Measurements from ENCODE around the gene BRD3. TPM values are rescaled to one million over a fixed set of nuclear protein-coding genes. Genes with fewer than 3 reads are reported as not detected.

BRD3 gene
- total and polyA plus RNA-seq, 2 of the 8 experiments (the other 6 are each of a cell fraction or from before 2014, with no cell fraction given): 31.0 to 82.7 TPM

- no peak overlapping the region for H3K18ac ChIP-seq (ENCODE audit: extremely low read depth, low read length)
- H3K56ac ChIP-seq (replicated peaks; ENCODE audit: insufficient read length, low read depth, low read length): no peak overlapping the region
- H2BK12ac ChIP-seq (ENCODE audit: low read depth, low read length): no peak overlapping the region
- H2AK5ac ChIP-seq (ENCODE audit: low read depth, low read length): no peak overlapping the region
- no peak overlapping the region for H4K5ac ChIP-seq (ENCODE audit: insufficient read length, low read depth, low read length)
- no peak overlapping the region for H3K4me2 ChIP-seq (ENCODE audit: insufficient read depth in 1 of 2, low read depth in 2 of 2, low read length in 2 of 2)
- 0 out of 4 replicates have a peak, but pooled peaks cover 2% of the 10 kb centered on the region in 2 experiments for H3K9me3 ChIP-seq (ENCODE audit: insufficient read depth in 2 of 2, low read depth in 1 of 2, low read length in 1 of 2)
- H3K79me1 ChIP-seq (ENCODE audit: low read depth, low read length): no peaks in the 10 kb centered on the region
- no peak overlapping the region for H2BK5ac ChIP-seq (ENCODE audit: low read depth, low read length)
- POLR2A ChIA-PET (ENCODE audit: partially characterized antibody): no interaction called here
- no peaks in the 10 kb centered on the region for H3K79me2 ChIP-seq (ENCODE audit: control insufficient read depth in 1 of 2, insufficient read depth in 2 of 2, low read length in 2 of 2)
- H3K4me1 ChIP-seq (replicated peaks in 1 of 4; ENCODE audit: control insufficient read depth in 3 of 4, insufficient read depth in 4 of 4, low read length in 3 of 4): no peaks in the 10 kb centered on the region
- no peak overlapping the region for H2BK20ac ChIP-seq (ENCODE audit: low read length)
- CTCF ChIA-PET (ENCODE audit: partially characterized antibody): interaction anchor here (0.6 to 5.6 kb wide), 7 partner anchors 10 to 435 kb away, joined by 3 to 36 read pairs (median 5); no protein-coding TSS in a partner anchor
- peaks cover 5% of the 10 kb centered on the region; the same call in 1 of the 2 replicates for H3K23me2 ChIP-seq (ENCODE audit: low read depth, low read length)
- no peak overlapping the region for H3K27ac ChIP-seq (ENCODE audit: low read depth, low read length)
- no peak overlapping the region for H2AFZ ChIP-seq (ENCODE audit: low read length)
- H4K8ac ChIP-seq (ENCODE audit: extremely low read depth, insufficient read depth, low read length): no peak overlapping the region
- H3K27me3 ChIP-seq (replicated peaks in 1 of 4; ENCODE audit: control insufficient read depth in 3 of 4, extremely low read depth in 1 of 4, insufficient read depth in 3 of 4, low read length in 3 of 4): peaks cover 0 to 2% (median 0%) of the 10 kb centered on the region in 4 experiments; a peak in 1 of 7 replicates
- H4K91ac ChIP-seq (replicated peaks; ENCODE audit: insufficient read length, low read length): no peak overlapping the region
- H2BK120ac ChIP-seq (replicated peaks; ENCODE audit: low read depth, low read length): no peak overlapping the region
- WGBS, 2 experiments (ENCODE audit: extremely low coverage in 1 of 2, insufficient coverage in 1 of 2, insufficient read length in 1 of 2, insufficient replicate concordance in 2 of 2, low coverage in 1 of 2, low lambda C conversion rate in 2 of 2, missing lambda C conversion rate in 1 of 2): 84% methylated on average over 8 of the region's 8 CpGs; no CpG with 5 or more reads in 1 of the 2 experiments
- no peaks in the 10 kb centered on the region for H3K36me3 ChIP-seq (ENCODE audit: control insufficient read depth in 2 of 4, insufficient read depth in 4 of 4, low read length in 3 of 4)
- H2BK15ac ChIP-seq (ENCODE audit: low read length): no peak overlapping the region
- no peak overlapping the region for H3K14ac ChIP-seq (ENCODE audit: insufficient read length)
- no peak overlapping the region for H3K4ac ChIP-seq (replicated peaks; ENCODE audit: insufficient read length, low read depth, low read length)
- no peaks in the 10 kb centered on the region for H4K20me1 ChIP-seq (replicated peaks in 1 of 2; ENCODE audit: control insufficient read depth in 1 of 2, insufficient read depth in 2 of 2, low read length in 2 of 2)
- no peak overlapping the region for H3K4me3 ChIP-seq (ENCODE audit: extremely low read depth in 1 of 4, insufficient read depth in 2 of 4, low read depth in 3 of 4, low read length in 4 of 4)
- H3K9ac ChIP-seq (replicated peaks in 1 of 4; ENCODE audit: extremely low read depth in 1 of 4, low read depth in 3 of 4, low read length in 3 of 4): no peak overlapping the region
- FAIRE-seq (no peak), DNase-seq (ENCODE audit: low read depth in 1 of 2, low spot score in 2 of 2) (no peak)
- H3K23ac ChIP-seq (ENCODE audit: insufficient read length): no peak overlapping the region
- TF ChIP-seq ZNF274 (IDR thresholded peaks at IDR 0.05; ENCODE audit: borderline replicate concordance, extremely low read depth, low read length) (no peak), RFX5 (IDR thresholded peaks at IDR 0.05; ENCODE audit: borderline replicate concordance, low read depth, low read length) (no peak), SIN3A (conservative IDR thresholded peaks at IDR 0.05 in 1 of 2, IDR thresholded peaks at IDR 0.05 in 1 of 2; ENCODE audit: low read depth in 1 of 2, low read length in 2 of 2) (no peak), ATF3 (IDR thresholded peaks at IDR 0.05; ENCODE audit: insufficient read depth, low read depth, low read length) (no peak), BCL11A (IDR thresholded peaks at IDR 0.05; ENCODE audit: low read depth in 2 of 2, low read length in 2 of 2) (no peak), TAF7 (optimal IDR thresholded peaks at IDR 0.05; ENCODE audit: borderline replicate concordance, low read depth, low read length) (no peak), BACH1 (IDR thresholded peaks at IDR 0.05; ENCODE audit: low read length) (no peak), RXRA (IDR thresholded peaks at IDR 0.05; ENCODE audit: insufficient read depth, low read depth, low read length) (no peak), BRCA1 (IDR thresholded peaks at IDR 0.05; ENCODE audit: low read depth, low read length) (no peak), GABPA (IDR thresholded peaks at IDR 0.05; ENCODE audit: borderline replicate concordance, insufficient read depth, low read length) (no peak), MAX (IDR thresholded peaks at IDR 0.05) (no peak), SP1 (IDR thresholded peaks at IDR 0.05; ENCODE audit: low read depth, low read length) (no peak), CTBP2 (IDR thresholded peaks at IDR 0.05; ENCODE audit: borderline replicate concordance, insufficient read depth, insufficient read length, low read length) (no peak)
These were observed 62.4 kb downstream of the BRD3 start for GRCh38 chr9:134005381-134005780.
